Keratinocyte (primary cell): ENCODE data around the gene HCN2.

Experiments
- CTCF ChIP-seq, 3 experiments: IDR thresholded peaks in 1 of 3; conservative IDR thresholded peaks in 1 of 3; optimal IDR thresholded peaks in 1 of 3; 2 replicates in 2 of 3; 3 replicates in 1 of 3; pipeline versions ENCODE3 to v1.5.1; 2011; ENCODE audit warnings: low read length in 3 of 3, mild to moderate bottlenecking in 3 of 3, moderate library complexity in 2 of 3, control low read depth in 1 of 3, inconsistent platforms in 1 of 3; ENCODE audit not compliant: insufficient read depth in 2 of 3; ENCODE audit errors: extremely low read depth in 1 of 3
- EZH2 ChIP-seq: IDR thresholded peaks from one replicate; pipeline ENCODE4 v1.6.1; 2012; ENCODE audit warnings: inconsistent platforms, mild to moderate bottlenecking, low read length, moderate library complexity

DNA sequence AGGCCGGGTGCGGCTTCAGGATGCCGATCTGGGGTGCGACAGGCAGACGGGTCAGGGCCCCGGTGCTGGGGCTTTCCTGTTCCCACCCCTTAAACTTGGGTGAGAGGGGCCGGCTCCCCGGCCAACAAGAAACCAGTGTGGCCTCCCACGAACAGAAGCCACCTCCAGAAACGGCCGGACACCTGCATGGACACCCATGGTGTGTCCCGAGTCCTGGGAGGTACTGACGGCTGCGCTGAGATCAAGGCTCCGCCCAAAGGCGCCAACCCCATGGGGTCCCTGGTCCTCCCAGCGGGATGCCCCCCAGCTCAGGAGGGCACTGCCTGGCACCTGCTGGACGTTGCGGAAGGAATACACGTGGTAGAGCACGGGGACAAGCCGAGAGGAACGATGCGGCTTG lies 32.1 kb downstream of the HCN2 start:
- TF ChIP-seq CTCF (optimal IDR thresholded peaks at IDR 0.05 in 1 of 3, IDR thresholded peaks at IDR 0.05 in 1 of 3, conservative IDR thresholded peaks at IDR 0.05 in 1 of 3; ENCODE audit: extremely low read depth in 1 of 3, insufficient read depth in 2 of 3, low read length in 3 of 3) = no peak
- no peak for TF ChIP-seq EZH2
